ENCODE measurements around the gene CDH23.

CDH23 gene

DNA sequence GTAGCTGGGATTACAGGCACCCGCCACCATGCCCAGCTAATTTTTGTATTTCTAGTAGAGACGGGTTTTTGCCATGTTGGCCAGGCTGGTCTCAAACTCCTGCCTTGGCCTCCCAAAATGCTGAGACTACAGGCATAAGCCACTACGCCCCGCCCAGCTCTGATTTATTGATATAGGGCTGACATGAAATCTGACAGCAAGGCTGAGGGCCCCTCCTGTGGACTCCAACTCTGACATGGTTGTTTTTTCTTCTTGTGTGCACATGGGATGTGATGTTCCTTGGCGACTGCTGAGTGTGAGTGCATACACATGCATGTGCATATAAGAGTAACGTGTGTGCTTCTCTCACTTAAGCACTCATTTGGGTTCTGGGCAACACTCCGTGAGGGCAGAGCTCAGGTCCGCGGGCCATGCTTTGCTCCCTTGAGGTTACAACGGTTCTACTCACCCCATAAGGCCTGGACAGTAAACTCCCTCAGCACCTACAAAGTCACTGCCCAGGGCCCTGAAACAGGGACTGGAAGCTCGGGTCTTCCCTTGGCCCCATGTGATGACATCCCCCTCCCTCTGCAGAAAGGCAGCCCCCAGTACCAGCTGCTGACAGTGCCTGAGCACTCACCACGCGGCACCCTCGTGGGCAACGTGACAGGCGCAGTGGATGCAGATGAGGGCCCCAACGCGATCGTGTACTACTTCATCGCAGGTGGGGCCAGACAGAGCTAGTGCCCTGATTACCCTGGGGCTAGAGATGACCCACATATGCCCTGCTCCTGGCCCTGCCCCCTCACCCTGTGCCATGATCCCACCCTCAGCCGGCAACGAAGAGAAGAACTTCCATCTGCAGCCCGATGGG, 410.2 kb downstream of the CDH23 start:
- H3K4me3 ChIP-seq (ENCODE audit: low read depth, low read length), result no peak overlapping the region
- TF ChIP-seq, protein P1, sequence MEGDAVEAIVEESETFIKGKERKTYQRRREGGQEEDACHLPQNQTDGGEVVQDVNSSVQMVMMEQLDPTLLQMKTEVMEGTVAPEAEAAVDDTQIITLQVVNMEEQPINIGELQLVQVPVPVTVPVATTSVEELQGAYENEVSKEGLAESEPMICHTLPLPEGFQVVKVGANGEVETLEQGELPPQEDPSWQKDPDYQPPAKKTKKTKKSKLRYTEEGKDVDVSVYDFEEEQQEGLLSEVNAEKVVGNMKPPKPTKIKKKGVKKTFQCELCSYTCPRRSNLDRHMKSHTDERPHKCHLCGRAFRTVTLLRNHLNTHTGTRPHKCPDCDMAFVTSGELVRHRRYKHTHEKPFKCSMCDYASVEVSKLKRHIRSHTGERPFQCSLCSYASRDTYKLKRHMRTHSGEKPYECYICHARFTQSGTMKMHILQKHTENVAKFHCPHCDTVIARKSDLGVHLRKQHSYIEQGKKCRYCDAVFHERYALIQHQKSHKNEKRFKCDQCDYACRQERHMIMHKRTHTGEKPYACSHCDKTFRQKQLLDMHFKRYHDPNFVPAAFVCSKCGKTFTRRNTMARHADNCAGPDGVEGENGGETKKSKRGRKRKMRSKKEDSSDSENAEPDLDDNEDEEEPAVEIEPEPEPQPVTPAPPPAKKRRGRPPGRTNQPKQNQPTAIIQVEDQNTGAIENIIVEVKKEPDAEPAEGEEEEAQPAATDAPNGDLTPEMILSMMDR (IDR thresholded peaks at IDR 0.05; ENCODE audit: borderline replicate concordance, insufficient read depth, low read depth, low read length), result no peak

DNA sequence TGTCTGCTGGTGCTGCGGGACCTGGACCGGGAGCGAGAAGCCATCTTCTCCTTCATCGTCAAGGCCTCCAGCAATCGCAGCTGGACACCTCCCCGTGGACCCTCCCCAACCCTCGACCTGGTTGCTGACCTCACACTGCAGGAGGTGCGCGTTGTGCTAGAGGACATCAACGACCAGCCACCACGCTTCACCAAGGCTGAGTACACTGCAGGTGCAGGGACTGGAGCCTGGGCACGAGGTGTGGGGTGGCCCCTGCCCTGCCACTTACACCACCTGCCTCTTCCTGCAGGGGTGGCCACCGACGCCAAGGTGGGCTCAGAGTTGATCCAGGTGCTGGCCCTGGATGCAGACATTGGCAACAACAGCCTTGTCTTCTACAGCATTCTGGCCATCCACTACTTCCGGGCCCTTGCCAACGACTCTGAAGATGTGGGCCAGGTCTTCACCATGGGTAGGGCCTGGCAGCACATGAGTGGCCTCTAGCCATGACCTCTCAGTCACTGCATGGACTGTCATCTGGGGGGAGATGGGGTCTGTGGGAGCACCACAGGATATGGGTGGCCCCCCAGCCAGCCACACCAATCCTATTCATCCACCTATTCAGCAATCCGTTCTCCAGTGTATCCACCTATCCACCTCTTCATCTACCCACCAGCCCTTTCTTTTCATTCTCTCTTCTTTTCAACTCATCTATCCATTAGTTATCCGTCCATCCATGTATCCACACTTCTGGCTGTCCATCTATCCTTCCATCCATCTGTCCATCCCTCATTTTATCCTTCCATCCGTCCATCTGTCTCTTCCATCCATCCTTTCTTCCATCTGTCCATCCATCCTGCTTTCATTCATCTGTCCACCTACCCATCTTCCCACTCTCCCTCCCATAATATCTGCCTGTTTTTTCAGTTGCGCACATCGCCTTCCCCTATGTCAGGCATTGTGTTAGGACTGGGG, 411.1 kb downstream of the CDH23 start:
- TF ChIP-seq, protein P1 (IDR thresholded peaks at IDR 0.05; ENCODE audit: borderline replicate concordance, insufficient read depth, low read depth, low read length), result no peak

DNA sequence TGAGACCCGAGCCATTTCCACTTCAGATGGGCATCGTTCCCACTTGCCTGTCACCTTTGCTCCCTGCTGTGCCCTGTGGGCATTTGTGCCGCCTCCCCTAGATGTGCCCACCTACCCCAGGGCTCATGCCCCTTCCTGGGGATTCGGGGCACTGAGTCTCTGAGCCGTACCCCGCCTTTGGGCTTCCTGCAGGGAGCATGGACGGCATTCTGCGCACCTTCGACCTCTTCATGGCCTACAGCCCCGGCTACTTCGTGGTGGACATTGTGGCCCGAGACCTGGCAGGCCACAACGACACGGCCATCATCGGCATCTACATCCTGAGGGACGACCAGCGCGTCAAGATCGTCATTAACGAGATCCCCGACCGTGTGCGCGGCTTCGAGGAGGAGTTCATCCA, 412.9 kb downstream of the CDH23 start:
- TF ChIP-seq, protein P1 (IDR thresholded peaks at IDR 0.05; ENCODE audit: borderline replicate concordance, insufficient read depth, low read depth, low read length), result no peak
- no peak overlapping the region for H3K4me3 ChIP-seq (ENCODE audit: low read depth, low read length)

More for the DNA sequence above, 411.1 kb downstream of the CDH23 start:
- H3K4me3 ChIP-seq (ENCODE audit: low read depth, low read length), result no peak overlapping the region

DNA sequence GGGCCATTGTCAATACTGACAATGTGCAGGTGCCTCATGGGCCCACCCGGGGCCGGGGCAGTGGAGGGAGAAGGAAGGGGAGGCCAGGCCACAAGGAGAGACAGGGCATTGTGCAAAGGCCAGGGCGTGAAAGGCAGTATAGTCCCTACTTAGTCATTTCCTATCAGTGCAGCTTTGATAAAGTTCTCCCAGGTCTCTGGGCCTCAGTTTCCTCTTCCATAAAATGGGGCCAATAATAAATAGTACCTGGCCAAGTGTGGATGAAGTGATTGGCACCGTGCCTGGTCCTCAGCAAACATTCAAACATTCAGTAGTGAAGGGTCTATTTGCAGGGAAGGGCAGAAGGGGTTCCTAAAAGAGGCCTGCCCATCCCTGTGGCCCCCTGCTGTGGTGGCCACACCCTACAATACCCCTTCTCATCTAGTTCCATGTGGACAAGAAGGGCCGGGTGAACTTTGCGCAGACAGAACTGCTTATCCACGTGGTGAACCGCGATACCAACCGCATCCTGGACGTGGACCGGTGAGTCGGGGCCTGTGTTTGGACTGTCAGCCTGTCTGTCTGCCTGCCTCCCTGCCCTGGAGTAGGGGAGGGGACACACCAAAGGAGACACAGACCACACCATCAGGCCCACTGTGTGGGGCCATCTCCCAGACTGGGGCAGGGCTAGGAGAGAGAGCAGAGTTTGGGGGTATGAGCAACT, 413.5 kb downstream of the CDH23 start:
- H3K4me3 ChIP-seq (ENCODE audit: low read depth, low read length), result no peak overlapping the region
- TF ChIP-seq, protein P1 (IDR thresholded peaks at IDR 0.05; ENCODE audit: borderline replicate concordance, insufficient read depth, low read depth, low read length), result no peak

DNA sequence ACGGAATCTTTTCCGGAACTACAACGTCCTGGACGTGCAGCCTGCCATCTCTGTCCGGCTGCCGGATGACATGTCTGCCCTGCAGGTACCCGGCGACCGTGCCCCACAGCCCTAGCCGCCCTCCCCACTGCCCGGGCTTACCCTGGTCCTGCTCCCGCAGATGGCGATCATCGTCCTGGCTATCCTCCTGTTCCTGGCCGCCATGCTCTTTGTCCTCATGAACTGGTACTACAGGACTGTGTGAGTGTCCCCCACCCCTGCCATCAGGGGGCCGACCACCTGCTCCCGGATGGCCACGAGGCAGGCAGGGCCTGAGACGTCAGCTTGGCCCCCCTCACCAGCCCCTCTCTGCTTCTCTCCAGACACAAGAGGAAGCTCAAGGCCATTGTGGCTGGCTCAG, 414.6 kb downstream of the CDH23 start:
- TF ChIP-seq, protein P1 (IDR thresholded peaks at IDR 0.05; ENCODE audit: borderline replicate concordance, insufficient read depth, low read depth, low read length), result no peak
- H3K4me3 ChIP-seq (ENCODE audit: low read depth, low read length), result no peak overlapping the region

DNA sequence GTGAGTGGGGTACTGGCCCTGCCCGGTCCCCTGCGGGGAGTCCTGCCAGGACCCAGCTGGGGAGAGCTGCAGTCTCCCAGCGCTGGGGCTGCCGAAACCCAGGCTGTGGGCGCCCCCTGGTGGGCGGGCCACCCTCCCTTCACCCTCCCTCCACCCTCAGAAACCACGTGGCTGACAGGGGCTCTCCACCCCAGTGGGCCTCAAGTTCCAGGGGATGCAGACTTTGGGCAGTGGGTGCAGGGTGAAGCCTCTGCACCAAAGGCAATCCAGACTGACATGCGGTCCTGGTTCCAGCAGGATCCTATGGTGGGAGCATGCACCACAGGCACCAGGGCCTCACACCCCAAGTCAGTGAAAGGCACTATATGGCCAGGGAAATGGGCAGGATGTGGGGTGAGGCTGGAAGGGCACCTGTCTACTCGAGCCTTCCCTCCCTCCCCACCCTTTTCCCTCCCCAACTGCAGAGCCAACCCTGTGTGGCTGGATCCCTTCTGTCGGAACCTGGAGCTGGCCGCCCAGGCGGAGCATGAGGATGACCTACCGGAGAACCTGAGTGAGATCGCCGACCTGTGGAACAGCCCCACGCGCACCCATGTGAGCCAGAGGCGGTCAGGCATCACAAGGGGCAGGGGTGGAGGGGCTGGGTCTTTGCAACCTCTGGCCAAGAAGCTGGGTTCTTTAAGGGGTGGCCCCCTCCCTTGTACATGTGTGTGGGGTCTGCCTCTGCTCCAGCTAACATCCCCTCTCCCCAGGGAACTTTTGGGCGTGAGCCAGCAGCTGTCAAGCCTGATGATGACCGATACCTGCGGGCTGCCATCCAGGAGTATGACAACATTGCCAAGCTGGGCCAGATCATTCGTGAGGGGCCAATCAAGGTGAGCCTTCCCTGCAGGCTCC, 415.5 kb downstream of the CDH23 start:
- H3K4me3 ChIP-seq (ENCODE audit: low read depth, low read length), result no peak overlapping the region
- TF ChIP-seq, protein P1 (IDR thresholded peaks at IDR 0.05; ENCODE audit: borderline replicate concordance, insufficient read depth, low read depth, low read length), result peak; percentile 91

Measured in GM12875 (cell line).